GM21576 (cell line): Measurements from ENCODE around the gene KCNJ1.

ENCODE experiments used
- ATAC-seq: cut with Tn5 transposase; IDR thresholded peaks from one replicate; pipeline ENCODE4 v1.9.1; 2021; ENCODE audit warnings: mild to moderate bottlenecking, moderate library complexity; ENCODE audit not compliant: unreplicated experiment

The KCNJ1 gene

GRCh38 chr11:128789497-128790150, 77.5 kb downstream of the KCNJ1 start:
- no peak for ATAC-seq
